HG02852 (cell line): ENCODE data around the gene NFASC.

Source experiments
- ATAC-seq: cut with Tn5 transposase; IDR thresholded peaks from one replicate; pipeline ENCODE4 v1.9.1; 2021; ENCODE audit warnings: mild to moderate bottlenecking, moderate library complexity; ENCODE audit not compliant: unreplicated experiment

The NFASC gene

DNA sequence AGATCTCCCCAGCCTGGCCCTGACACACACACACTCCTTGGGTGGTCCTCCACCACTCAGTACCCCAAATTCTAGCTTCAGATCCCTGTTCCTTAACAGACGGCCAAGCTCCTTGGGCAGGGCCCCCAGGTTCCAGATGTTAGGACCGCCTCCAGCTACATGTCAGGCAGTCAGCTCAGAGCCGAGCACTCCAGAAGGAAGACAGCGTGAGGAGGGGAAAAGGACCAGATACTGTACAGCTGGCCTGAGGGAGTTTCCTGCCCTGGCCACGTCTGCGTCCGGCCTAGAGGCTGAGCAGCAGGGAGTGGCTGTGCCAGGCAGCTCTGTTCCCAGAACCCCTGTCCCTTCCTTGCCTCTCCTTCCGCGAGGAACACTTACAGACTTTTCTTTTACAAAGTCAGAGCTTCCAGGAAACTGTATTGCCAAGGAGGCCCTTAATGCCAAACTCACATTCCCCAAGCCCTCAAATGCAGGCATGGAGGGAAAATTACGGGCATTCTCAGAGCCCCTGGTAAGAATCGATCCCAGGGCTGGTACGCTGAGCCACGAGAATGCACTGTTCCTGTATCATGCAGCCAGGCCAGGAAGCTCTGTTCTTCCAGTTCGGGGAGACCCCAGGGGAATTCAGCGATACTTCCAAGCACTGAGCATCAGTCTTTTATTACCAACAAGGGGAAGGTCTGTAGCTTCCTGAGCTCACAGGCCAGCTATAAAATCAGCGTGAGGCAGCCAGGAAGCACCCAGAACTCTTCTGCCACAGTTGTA lies 127.1 kb downstream of the NFASC start:
- ATAC-seq = no peak

DNA sequence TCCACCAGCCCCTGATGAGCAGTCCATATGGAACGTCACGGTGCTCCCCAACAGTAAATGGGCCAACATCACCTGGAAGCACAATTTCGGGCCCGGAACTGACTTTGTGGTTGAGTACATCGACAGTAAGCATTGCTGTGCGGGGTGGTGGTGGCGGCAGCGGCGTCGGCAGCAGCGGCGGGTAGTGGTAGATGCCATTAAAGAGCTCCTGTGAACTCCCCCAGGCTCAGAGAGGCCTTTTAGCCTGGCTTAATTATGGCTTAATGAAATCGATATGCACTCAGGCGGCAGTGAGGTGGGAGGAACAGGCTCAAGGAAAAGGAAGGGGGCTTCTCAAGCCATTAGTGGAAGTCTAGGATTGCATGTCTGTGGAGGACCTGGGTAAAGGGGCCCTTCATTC lies 130.5 kb downstream of the NFASC start:
- ATAC-seq = no peak

GRCh38 chr1:205002705-205003104 lies 132.0 kb downstream of the NFASC start:
- ATAC-seq = no peak

DNA sequence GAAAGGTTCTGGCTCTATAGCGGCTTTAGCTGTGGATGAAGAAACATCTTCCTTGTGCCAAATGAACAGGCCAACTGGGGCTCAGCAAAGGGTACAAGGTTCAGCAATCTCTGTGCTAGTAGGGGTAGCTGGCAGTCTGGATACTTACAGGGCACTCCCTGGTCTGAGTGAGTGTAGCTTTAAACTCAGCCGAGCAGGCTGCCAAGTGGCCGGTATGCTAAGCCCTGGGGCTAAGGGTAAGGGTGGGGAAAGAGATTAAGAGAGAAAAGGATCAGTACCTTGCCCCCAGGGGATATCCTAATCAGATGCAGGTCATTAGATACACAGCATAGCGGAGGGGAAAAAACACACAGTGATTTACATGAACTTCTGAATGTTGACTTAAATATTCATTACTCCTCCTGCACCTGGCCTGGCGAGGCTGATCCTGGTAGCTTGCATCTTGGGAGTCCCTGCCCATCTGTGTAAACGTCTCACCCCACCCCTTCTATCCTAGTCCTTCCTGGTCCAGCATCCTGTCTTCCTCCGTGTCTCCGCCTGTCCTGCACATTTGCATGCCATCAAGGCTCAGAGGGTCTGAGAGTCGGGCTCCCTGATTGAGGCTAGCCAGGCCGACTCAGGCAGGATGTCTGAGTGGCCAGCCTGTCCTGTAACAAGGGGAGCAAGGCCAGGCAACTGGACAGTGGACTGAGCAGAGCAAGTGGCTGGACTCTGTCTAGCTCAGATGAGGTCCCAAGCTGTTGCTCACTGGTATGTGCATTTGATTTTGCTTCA lies 132.9 kb downstream of the NFASC start:
- ATAC-seq = no peak

- no peak for ATAC-seq
These were observed 133.7 kb downstream of the NFASC start for GRCh38 chr1:205004351-205004750.

DNA sequence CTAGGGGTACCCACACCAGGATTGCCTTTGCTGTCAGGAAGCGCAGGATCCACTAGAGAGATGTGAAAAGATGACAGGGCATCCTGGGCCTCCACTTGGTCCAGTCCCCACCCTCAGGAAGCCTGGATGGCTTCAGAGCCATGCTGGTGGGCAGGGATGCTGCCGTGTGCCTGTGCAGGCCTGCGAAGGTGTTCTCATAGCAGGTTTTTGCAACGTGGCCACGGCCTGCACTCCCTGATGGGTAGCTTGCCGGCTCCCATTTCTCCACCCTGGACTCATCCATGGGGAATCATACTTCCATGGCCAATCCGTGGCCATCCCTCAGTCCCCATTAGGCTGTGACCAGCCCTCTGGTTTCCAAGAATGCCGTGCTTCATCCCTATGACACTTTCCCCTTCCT lies 138.2 kb downstream of the NFASC start:
- ATAC-seq = no peak

DNA sequence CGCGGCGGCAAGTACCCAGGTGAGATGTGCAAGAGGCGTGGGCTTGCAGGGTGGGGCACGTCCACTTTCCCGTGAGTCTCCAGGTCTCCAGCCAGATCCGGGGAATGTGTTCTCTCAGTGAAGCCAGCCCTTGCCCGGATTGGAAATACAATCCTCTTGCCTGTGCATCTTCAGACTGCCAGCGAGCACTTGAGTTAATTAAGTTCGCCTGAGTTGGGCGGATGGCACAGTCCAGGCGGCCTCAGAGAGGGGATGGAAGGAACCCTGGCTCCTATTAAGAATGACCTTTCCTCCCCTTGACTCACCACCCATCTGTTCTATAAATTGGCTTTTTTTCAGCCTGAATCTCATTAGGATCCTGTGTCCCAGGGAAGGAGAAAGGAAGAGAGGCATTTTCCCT lies 139.0 kb downstream of the NFASC start:
- no peak for ATAC-seq

GRCh38 chr1:205012391-205013140 lies 141.9 kb downstream of the NFASC start:
- ATAC-seq = no peak

DNA sequence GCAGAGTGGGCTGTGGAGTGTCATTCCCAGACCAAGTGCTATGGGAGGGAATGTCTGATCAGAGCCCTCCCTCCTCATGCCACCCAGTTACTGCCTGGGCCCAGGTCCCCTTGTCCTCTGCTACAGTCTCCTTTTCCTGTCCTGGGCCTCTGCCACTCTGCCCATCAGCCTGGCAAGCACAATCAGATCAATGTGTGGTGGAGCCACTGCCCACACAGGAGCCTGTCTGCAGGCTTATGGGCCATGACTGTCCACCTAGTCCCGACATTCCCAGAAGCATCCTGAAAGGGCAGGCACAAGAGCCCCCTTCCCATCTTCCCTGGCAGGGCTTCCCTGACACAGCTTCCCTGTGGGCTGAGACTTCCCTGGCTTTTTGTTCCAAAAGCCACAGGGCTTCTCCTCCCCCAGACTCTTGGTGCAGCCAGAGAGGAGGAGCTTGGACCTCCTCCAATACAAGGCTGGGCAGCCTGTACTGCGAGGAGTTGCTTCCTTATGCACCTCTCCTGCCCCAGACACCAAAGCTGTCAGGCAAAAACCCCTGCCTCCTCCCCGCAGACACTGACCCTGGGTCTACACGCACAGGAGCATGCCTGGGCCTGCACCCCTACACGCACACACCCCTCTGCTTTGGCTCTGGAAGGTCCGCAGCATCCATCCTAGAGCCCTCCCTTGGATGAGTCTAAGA lies 143.2 kb downstream of the NFASC start:
- no peak for ATAC-seq

DNA sequence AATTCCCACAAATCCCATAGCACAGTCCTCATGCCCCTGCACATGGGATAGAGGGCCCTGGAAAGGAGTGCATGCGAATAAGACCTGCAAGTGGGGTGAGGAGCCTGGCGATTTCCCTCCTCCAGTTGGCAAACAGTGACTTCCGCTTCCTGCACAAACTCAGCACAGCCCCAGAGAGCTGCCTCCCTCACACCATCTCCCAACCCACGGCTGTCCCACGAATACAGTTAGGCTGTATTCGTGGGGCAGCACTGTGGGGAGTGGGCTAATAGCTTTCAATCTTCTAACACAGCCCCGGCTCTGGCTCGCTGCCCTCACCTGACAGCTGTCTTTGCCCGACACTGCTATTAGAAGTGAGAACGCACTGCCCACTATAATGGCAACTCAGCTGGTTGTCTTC lies 144.1 kb downstream of the NFASC start:
- no peak for ATAC-seq

GRCh38 chr1:205015241-205015640 lies 144.6 kb downstream of the NFASC start:
- ATAC-seq = no peak

DNA sequence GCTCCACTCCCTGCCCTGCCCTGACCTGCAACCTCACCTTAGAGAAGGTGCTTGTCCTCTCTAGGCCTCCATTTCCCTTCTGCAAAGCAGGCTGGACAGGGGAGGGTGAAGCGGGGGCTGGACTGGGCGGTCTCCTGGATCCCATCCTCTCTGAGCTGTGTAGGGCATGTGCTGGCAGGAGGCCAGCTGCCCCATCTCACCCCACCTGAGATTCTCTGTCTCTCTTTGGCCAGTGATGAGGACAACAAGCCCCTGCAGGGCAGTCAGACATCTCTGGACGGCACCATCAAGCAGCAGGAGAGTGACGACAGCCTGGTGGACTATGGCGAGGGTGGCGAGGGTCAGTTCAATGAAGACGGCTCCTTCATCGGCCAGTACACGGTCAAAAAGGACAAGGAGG lies 145.4 kb downstream of the NFASC start:
- ATAC-seq = no peak

DNA sequence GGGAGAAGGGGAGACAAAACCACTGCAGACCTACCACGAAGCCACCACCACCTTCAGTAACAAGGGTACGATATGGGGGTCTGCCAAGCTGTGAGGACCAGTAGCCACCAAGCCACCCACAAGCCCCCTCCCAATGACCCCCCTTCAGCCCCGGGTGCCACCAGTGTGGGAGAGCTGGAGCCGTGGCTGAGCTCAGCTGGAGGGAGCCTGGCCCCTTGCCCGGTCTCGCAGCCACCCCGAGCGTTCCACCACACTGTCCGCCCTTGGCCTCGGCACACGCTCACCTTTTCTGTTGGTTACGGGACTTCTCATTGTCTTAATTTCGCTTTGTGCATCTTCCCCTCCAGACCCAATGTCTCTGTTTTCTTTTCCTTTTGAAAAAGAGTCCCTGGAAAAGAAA lies 145.9 kb downstream of the NFASC start:
- ATAC-seq = no peak

DNA sequence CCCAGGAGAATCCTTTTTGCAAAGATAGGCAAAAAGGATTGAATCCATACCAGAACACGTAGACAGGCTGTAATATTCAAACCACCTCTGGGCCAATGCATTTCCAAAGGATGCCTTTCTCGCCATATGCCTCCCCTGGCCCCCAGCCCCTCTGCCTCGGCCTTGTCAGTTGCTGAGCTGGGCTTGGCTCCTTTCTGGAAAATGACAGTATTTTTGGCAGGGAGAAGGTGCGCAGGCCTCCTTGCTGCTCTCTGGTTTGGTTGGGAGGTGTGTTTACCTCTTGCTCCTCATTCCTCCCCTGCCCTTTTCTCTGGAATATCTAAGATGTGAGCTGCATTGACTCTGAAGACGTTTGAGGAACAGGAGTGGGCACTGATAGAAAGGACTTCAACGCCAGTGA lies 146.3 kb downstream of the NFASC start:
- no peak for ATAC-seq

GRCh38 chr1:205017766-205018165 lies 147.1 kb downstream of the NFASC start:
- no peak for ATAC-seq

DNA sequence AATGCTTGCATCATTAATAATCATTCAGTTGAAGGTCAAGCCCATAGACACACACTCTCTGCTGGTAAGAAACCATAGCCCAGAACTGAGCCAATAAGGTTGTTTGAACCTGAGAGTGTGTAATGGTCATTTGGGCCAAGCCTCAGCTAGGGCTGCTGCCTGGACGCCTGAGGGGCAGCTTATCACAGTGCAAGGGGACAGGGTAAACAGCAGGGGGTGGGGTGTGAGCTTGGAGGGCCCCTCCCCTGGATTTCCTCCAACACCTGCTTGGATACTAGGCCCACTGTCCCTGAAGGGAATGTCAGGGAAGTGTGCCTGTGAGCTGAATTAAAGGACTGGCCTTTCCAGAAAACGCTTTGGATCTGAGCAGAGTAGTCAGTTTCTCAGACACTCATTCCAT lies 147.7 kb downstream of the NFASC start:
- ATAC-seq = no peak

- ATAC-seq = no peak
These were observed 149.8 kb downstream of the NFASC start for GRCh38 chr1:205020466-205020865.

- ATAC-seq = no peak
These were observed 154.0 kb downstream of the NFASC start for GRCh38 chr1:205024679-205025078.

DNA sequence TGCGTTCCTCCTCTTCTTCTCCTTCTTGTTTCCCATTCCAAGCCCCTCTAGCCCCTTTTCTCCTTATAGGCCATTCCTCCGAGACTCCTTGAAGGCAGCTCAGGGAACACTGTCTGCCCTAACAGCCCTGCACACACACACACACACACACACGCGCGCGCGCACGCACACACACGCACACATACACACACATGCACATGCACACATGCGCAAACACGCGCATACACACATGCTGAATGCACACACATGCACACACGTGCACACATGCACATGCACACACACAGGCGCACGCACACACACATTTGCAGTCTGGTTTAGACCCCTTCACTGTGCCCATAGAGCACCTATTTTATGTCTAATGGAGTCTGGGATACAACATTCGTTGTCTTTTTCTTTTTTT lies 154.6 kb downstream of the NFASC start:
- no peak for ATAC-seq

- no peak for ATAC-seq
These were observed 155.5 kb downstream of the NFASC start for GRCh38 chr1:205026181-205026580.

- ATAC-seq = no peak
These were observed 157.7 kb downstream of the NFASC start for GRCh38 chr1:205028390-205028789.
